Esophagus muscularis mucosa (tissue), 3 donors: Measurements from ENCODE around the gene TMA7B.
"Not testable (repeated sequence)": the region's sequence is repeated elsewhere in the genome, so short reads cannot be mapped to it uniquely, and the experiment has no call there.

Experiments used
- CTCF ChIP-seq, 3 experiments: fragments of 200-600 bp in 2 of 3; fragments of 450-650 bp in 1 of 3; sonication (generic) in 2 of 3; IDR thresholded peaks; one replicate each; pipeline ENCODE4 v1.5.1; 2017 to 2019; ENCODE audit warnings: antibody characterized with exemption in 3 of 3, mild to moderate bottlenecking in 2 of 3, moderate library complexity in 1 of 3
- POLR2A ChIP-seq: fragments of 450-650 bp; IDR thresholded peaks from one replicate; pipeline ENCODE4 v1.6.1; 2017; ENCODE audit warnings: antibody characterized with exemption, moderate library complexity, mild to moderate bottlenecking, low read depth

GRCh38 chr22:39951603-39952293 lies 8.4 kb upstream of the TMA7B start:
- not testable (repeated sequence) for TF ChIP-seq CTCF (IDR thresholded peaks at IDR 0.05); POLR2A
